HepG2 (cell line): ENCODE data around the gene ERCC6. TPM values are rescaled to one million over a fixed set of nuclear protein-coding genes. Genes with fewer than 3 reads are reported as not detected.

Source experiments
- ATAC-seq: fragments of 200-7000 bp; cut with Tn5 transposase; 3 replicates; pipeline ENCODE4 v1.9.1; 2020; ENCODE audit warnings: mild to moderate bottlenecking, moderate library complexity
- BruUV-seq: library from RNA; stranded (reverse); fragments of 400-500 nt; replicated peaks from 2 replicates; lab custom pipeline; 2021; lab: Mats Ljungman, UMichigan
- CTCF ChIA-PET: fragments of 300-600 bp; formaldehyde crosslinking; extraction: SDS; loops from one replicate; lab custom pipeline; 2021; ENCODE audit warnings: low total read pairs, inconsistent platforms, low intra/inter-chr PET ratio; lab: Yijun Ruan, JAX
- POLR2A ChIA-PET: fragments of 350-600 bp; sonication (Branson Sonifier 250); formaldehyde crosslinking; loops from one replicate; lab custom pipeline; 2020; ENCODE audit warnings: antibody characterized with exemption, inconsistent platforms; lab: Yijun Ruan, JAX
- DNase-seq: peaks from one replicate; pipeline ENCODE4 v3.0.0-alpha.2; 2015; ENCODE audit warnings: low spot score
- FAIRE-seq: peaks from 3 replicates; lab custom pipeline; 2011; peaks lifted over from hg19 to GRCh38; lab: Jason Lieb, UNC
- H2AFZ ChIP-seq: one replicate; pipeline ENCODE4 v1.6.1; 2011; ENCODE audit warnings: low read length, inconsistent platforms
- H3K27ac ChIP-seq: fragments of 300-600 bp; 3 replicates; pipeline ENCODE4 v1.8.0; 2011; ENCODE audit warnings: mixed run types, mild to moderate bottlenecking, mixed read lengths, low read length, inconsistent platforms; ENCODE audit not compliant: insufficient read depth; ENCODE audit errors: extremely low read length
- H3K27me3 ChIP-seq, 2 experiments: fragments of 200-600 bp in 1 of 2; 2 replicates in 1 of 2; 3 replicates in 1 of 2; pipeline versions ENCODE4 v1.6.0 to v1.8.0; 2011; ENCODE audit warnings: low read length in 2 of 2, mild to moderate bottlenecking in 2 of 2, moderate library complexity in 2 of 2, inconsistent platforms in 1 of 2; ENCODE audit not compliant: insufficient read depth in 2 of 2, control insufficient read depth in 1 of 2
- H3K36me3 ChIP-seq, 2 experiments: fragments of 200-600 bp in 1 of 2; replicated peaks in 1 of 2; 2 replicates in 1 of 2; 3 replicates in 1 of 2; pipeline versions ENCODE4 v1.5.1 to v1.8.0; 2011; ENCODE audit warnings: low read length in 2 of 2, inconsistent platforms in 1 of 2; ENCODE audit not compliant: insufficient read depth in 2 of 2, control insufficient read depth in 1 of 2
- H3K4me1 ChIP-seq: 2 replicates; pipeline ENCODE4 v1.5.1; 2012; ENCODE audit warnings: low read length, inconsistent platforms; ENCODE audit not compliant: insufficient read depth
- H3K4me2 ChIP-seq: 2 replicates; pipeline ENCODE4 v1.6.0; 2011; ENCODE audit warnings: low read depth, low read length, inconsistent platforms
- H3K4me3 ChIP-seq, 3 experiments: fragments of 200-600 bp in 1 of 3; sonication (generic), shearing (Covaris generic) in 1 of 3; replicated peaks in 1 of 3; 2 replicates each; pipeline ENCODE4 v1.5.1; 2011 to 2016; ENCODE audit warnings: low read length in 3 of 3, inconsistent platforms in 2 of 3, low read depth in 2 of 3, mild to moderate bottlenecking in 2 of 3, control low read depth in 1 of 3, mixed read lengths in 1 of 3; ENCODE audit not compliant: insufficient read depth in 1 of 3
- H3K79me2 ChIP-seq: one replicate; pipeline ENCODE4 v1.6.1; 2011; ENCODE audit warnings: low read length, inconsistent platforms; ENCODE audit not compliant: insufficient read depth
- H3K9ac ChIP-seq: 2 replicates; pipeline ENCODE4 v1.6.0; 2011; ENCODE audit warnings: mild to moderate bottlenecking, low read depth, low read length, inconsistent platforms; ENCODE audit not compliant: insufficient read depth
- H3K9me3 ChIP-seq: 2 replicates; pipeline ENCODE4 v1.5.1; 2012; ENCODE audit warnings: mild to moderate bottlenecking, low read length
- H4K20me1 ChIP-seq: 2 replicates; pipeline ENCODE4 v1.6.0; 2011; ENCODE audit warnings: inconsistent platforms, mild to moderate bottlenecking, low read length, moderate library complexity; ENCODE audit not compliant: insufficient read depth
- ETV6 ChIP-seq: sonication (generic); formaldehyde crosslinking; conservative IDR thresholded peaks from 2 replicates; pipeline ENCODE4 v1.4.0; 2020; ENCODE audit warnings: missing genetic modification reagents
- FIP1L1 ChIP-seq: fragments of 200-400 bp; formaldehyde crosslinking; IDR thresholded peaks from 2 replicates; pipeline ENCODE4 v1.6.1; 2018; ENCODE audit warnings: low read depth, mild to moderate bottlenecking, low read length, moderate library complexity, borderline replicate concordance; ENCODE audit not compliant: insufficient read depth
- FOXK1 ChIP-seq: sonication (generic); formaldehyde crosslinking; IDR thresholded peaks from 2 replicates; pipeline ENCODE4 v1.4.0; 2020; ENCODE audit warnings: low read depth, missing genetic modification reagents, borderline replicate concordance
- GFI1 ChIP-seq: sonication (generic); formaldehyde crosslinking; IDR thresholded peaks from 2 replicates; pipeline ENCODE4 v1.5.0; 2020; ENCODE audit warnings: missing genetic modification reagents, mild to moderate bottlenecking, borderline replicate concordance
- JUN ChIP-seq: sonication (generic); formaldehyde crosslinking; IDR thresholded peaks from 2 replicates; pipeline ENCODE4 v1.4.0; 2020; ENCODE audit warnings: mild to moderate bottlenecking, missing genetic modification reagents
- MBD4 ChIP-seq: IDR thresholded peaks from 2 replicates; pipeline ENCODE4 v1.6.1; 2012; ENCODE audit warnings: low read length, inconsistent platforms, borderline replicate concordance
- REL ChIP-seq: sonication (generic); formaldehyde crosslinking; conservative IDR thresholded peaks from 2 replicates; pipeline ENCODE4 v1.8.0; 2022; ENCODE audit warnings: mild to moderate bottlenecking, missing genetic modification reagents, moderate library complexity
- RFXANK ChIP-seq: IDR thresholded peaks from 2 replicates; pipeline ENCODE4 v1.6.1; 2016
- RFXAP ChIP-seq: sonication (generic); formaldehyde crosslinking; IDR thresholded peaks from 2 replicates; pipeline ENCODE4 v1.4.0; 2020; ENCODE audit warnings: missing genetic modification reagents, borderline replicate concordance
- THAP11 ChIP-seq: IDR thresholded peaks from 2 replicates; pipeline ENCODE4 v1.6.1; 2016; ENCODE audit warnings: missing biosample characterization, missing genetic modification reagents
- TRIM24 ChIP-seq: sonication (generic); formaldehyde crosslinking; IDR thresholded peaks from 2 replicates; pipeline ENCODE4 v1.8.0; 2022; ENCODE audit warnings: mild to moderate bottlenecking, missing genetic modification reagents
- ZBTB40 ChIP-seq, 2 experiments: fragments of 450-650 bp in 1 of 2; sonication (generic) in 1 of 2; formaldehyde crosslinking in 1 of 2; IDR thresholded peaks; 2 replicates each; pipeline versions ENCODE4 v1.6.1 to v1.8.0; 2016 to 2022; ENCODE audit warnings: antibody characterized with exemption in 1 of 2, mild to moderate bottlenecking in 1 of 2, missing genetic modification reagents in 1 of 2
- ZNF224 ChIP-seq: sonication (generic); formaldehyde crosslinking; IDR thresholded peaks from 2 replicates; pipeline ENCODE4 v1.5.0; 2020; ENCODE audit warnings: mild to moderate bottlenecking, missing genetic modification reagents
- ZNF337 ChIP-seq: sonication (generic); formaldehyde crosslinking; IDR thresholded peaks from 2 replicates; pipeline ENCODE4 v1.5.1; 2020; ENCODE audit warnings: missing genetic modification reagents, low read depth, mild to moderate bottlenecking, borderline replicate concordance
- ZSCAN25 ChIP-seq: sonication (generic); formaldehyde crosslinking; IDR thresholded peaks from 2 replicates; pipeline ENCODE4 v1.8.0; 2022; ENCODE audit warnings: mild to moderate bottlenecking, missing genetic modification reagents
- WGBS: methylation state at CpG from one replicate; pipeline ENCODE4 v1.1.6; 2017; ENCODE audit warnings: low lambda C conversion rate; 5-methylcytosine and 5-hydroxymethylcytosine counted together
- in situ Hi-C: cut with HindIII; loops from 2 replicates; pipeline ENCODE4 v1.10.0; 2017; ENCODE audit warnings: low pct_unique_long_range_greater_than_20kb; ENCODE audit not compliant: extremely low pct_ligation_motif_present
- intact Hi-C: fragments of 100-400 bp; cut with micrococcal nuclease; formaldehyde crosslinking; loops from one replicate; pipeline ENCODE4 v1.10.0; 2022; ENCODE audit not compliant: unreplicated experiment
- polyA plus RNA-seq, 8 experiments: library from polyadenylated mRNA; depleted of rRNA in 3 of 8; stranded (reverse) in 7 of 8; unstranded in 1 of 8; fragments of >200 nt; fragmentation: Illumina TruSeq in 4 of 8; extraction: Trizol in 4 of 8; gene quantifications; 2 replicates each; pipeline versions ENCODE4 v1.2.1 to v1.2.3, GENCODE V29; 2011 to 2016; ENCODE audit warnings: low read depth in 4 of 8, missing spikeins in 1 of 8, mixed read lengths in 1 of 8; ENCODE audit not compliant: insufficient read depth in 1 of 8
- total RNA-seq, 5 experiments: library from RNA; depleted of rRNA; stranded (reverse); fragments of >200 nt; fragmentation: Illumina TruSeq; extraction: Trizol; gene quantifications; 2 replicates each; pipeline ENCODE4 v1.2.3, GENCODE V29; 2016; ENCODE audit warnings: low read depth in 1 of 5

ERCC6 gene
- total and polyA plus RNA-seq, 2 of the 13 experiments (the other 11 are each of a cell fraction or from before 2014, with no cell fraction given) = 5.1 to 9.8 TPM

- TF ChIP-seq ZNF337 (CRISPR knock-in tag) = no peak
These were observed 50.7 kb downstream of the ERCC6 start (continued) for GRCh38 chr10:49488056-49488717.

GRCh38 chr10:49486738-49487137 is 52.2 kb downstream of the ERCC6 start:
- no peak overlapping the region for H3K27ac ChIP-seq
- 93% methylated on average over 1 of the region's 1 CpG for WGBS
- H3K79me2 ChIP-seq = no peaks in the 10 kb centered on the region
- in situ Hi-C loops = no loop called here
- peaks cover 0 to 4% of the 10 kb centered on the region in 2 experiments; a peak in 1 of 5 replicates for H3K36me3 ChIP-seq
- intact Hi-C loops = no loop called here
- POLR2A ChIA-PET = no interaction called here
- no peak overlapping the region for H3K9ac ChIP-seq
- H3K27me3 ChIP-seq = no peaks in the 10 kb centered on the region
- H2AFZ ChIP-seq = no peak overlapping the region
- no peak overlapping the region for H3K4me2 ChIP-seq
- no peaks in the 10 kb centered on the region for H3K4me1 ChIP-seq
- FAIRE-seq = no peak
- no TSS peak for BruUV-seq
- no peaks in the 10 kb centered on the region for H4K20me1 ChIP-seq
- H3K4me3 ChIP-seq = no peak overlapping the region
- no peak for DNase-seq
- H3K9me3 ChIP-seq = no peaks in the 10 kb centered on the region
- ATAC-seq = no peak
- CTCF ChIA-PET = no interaction called here
- TF ChIP-seq JUN (no peak), GFI1 (CRISPR knock-in tag) (no peak), RFXAP (CRISPR knock-in tag) (no peak), THAP11 (CRISPR knock-in tag) (no peak), FIP1L1 (no peak), ZNF224 (CRISPR knock-in tag) (no peak), ETV6 (CRISPR knock-in tag) (no peak), ZBTB40 (IDR thresholded peaks at IDR 0.05) (no peak), ZBTB40 (CRISPR knock-in tag; IDR thresholded peaks at IDR 0.05) (no peak), MBD4 (no peak), REL (CRISPR knock-in tag) (no peak), RFXANK (no peak), FOXK1 (CRISPR knock-in tag) (no peak), ZSCAN25 (CRISPR knock-in tag) (no peak), TRIM24 (CRISPR knock-in tag) (no peak)
